Left lobe of liver (tissue), 2 donors: ENCODE results near the gene TPSD1. TPM values are rescaled to one million over a fixed set of nuclear protein-coding genes. Genes with fewer than 3 reads are reported as not detected.
"Not testable (repeated sequence)": the region's sequence is repeated elsewhere in the genome, so short reads cannot be mapped to it uniquely, and the experiment has no call there.

ENCODE experiments used
- ATAC-seq: fragments of 200-7000 bp; cut with Tn5 transposase; one replicate; pipeline ENCODE4 v1.9.1; 2020; ENCODE audit warnings: mild to moderate bottlenecking, moderate library complexity
- DNase-seq: peaks from one replicate; pipeline ENCODE4 v3.0.0-alpha.2; 2020; ENCODE audit warnings: low spot score
- total RNA-seq: library from RNA; stranded (reverse); gene quantifications from one replicate; pipeline ENCODE4 v1.2.1, GENCODE V29; 2021
- donor health status: DM: no; HTN: no; CAD: no; lungs with moderate emphysema.
- donor health status: DM: no; HTN: yes; CAD: no.

TPSD1 gene
- total RNA-seq, 1 donor from 2014 or later = not detected

DNA sequence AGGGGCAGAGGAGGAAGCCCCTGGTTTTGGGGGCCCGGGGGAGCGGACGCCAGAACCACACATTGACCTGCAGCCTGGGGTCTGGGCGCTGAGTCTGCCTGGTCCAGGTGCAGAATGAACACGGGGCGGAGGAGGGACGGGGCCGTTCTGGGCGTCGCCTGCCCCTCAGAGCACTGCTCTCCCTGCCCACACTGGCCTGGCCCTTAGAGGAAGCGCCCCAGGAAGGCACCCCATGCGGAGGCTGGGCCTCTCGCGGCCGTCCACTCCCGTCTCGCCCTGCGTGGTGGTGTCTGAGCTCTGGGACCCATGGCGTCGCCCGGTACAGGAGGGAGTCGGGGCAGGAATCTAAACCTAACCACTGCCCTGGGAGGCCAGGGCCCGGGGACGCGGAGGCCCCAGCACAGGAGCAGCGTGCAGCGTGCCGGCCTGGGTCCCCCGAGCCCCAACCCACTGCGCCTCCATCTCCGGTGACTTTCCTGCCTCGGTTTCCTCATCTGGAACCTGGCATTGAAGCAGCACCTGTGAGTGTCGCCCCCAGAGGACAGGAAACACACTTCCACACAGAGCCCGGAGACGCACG, 4.3 kb downstream of the TPSD1 start:
- DNase-seq (no peak), ATAC-seq (no peak)

DNA sequence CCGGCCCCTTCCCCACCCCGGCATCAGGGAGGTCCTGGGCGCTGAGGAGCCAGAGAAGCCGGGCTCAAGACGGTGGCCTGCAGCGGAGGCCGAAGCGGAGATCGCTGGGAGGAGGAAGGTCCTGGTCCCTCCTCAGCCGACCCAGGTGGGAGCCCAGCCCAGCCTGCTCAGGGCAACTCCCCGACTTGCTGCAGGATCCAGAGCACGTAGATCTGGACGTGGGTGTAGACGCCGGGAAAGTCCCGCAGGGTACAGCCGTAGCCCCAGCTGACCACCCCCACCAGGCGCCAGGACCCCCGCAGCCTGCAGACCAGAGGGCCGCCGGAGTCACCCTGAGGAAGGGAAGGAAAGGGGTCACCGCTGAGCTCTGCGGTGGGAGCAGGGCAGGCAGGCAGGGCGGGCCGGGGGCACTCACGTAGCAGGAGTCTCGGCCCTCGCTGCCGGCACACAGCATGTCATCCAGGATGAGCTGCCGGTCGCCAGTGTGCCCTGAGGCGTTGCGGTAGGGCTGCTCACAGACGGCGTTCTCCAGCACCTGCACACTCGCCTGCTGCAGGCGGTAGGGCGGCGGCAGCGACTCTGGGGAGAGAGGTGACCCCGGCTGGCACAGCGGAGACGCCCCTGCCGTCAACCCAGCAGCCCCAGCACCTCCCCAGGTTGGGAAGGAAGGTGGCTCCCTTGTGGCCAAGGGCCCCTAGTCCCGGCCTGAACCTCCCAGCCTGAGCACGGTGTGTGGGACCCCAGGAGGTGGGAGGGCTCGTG, 5.4 kb downstream of the TPSD1 start:
- DNase-seq = no peak
- ATAC-seq = peak; percentile 20

GRCh38 chr16:1262210-1262845, 6.5 kb downstream of the TPSD1 start:
- DNase-seq (no peak), ATAC-seq (no peak)

GRCh38 chr16:1262846-1263221, 7.0 kb downstream of the TPSD1 start:
- DNase-seq (no peak), ATAC-seq (no peak)

DNA sequence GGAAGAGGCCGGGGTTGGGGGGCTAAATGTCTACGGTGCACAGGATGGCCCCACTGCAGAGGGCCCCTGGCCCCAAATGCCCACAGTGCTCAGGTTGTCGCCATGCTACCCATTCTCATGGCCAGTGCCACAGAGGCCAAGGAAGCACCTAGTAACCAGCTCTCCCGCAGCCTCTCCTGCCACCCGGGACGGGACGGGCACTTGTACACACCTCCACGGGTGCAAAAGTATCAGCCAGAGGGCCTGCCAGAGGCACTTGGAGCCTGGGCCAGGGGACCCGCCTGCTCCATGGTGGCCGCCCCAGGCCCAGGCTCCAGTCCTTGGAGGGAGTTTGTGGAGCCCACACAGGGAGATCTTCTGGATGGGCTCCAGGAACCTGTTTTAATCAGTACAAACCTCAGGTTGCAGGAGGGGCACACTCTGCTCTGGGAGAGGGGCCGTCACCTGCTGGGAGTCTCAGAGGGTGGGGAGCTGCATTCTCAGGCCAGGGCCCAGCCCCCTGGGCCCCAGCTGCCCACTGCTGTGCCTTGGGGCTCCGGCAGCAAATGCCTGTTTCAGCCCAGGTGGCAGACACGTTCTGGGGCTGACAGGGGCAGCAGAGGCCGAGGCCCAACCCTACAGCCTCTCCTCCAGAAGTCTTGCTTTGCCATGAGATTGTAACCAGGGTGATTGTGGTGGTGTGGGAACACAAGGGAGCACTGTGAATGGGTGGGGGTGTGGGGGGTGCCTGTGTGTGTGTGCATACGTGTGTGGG, 7.9 kb downstream of the TPSD1 start:
- ATAC-seq (no peak), DNase-seq (no peak)

DNA sequence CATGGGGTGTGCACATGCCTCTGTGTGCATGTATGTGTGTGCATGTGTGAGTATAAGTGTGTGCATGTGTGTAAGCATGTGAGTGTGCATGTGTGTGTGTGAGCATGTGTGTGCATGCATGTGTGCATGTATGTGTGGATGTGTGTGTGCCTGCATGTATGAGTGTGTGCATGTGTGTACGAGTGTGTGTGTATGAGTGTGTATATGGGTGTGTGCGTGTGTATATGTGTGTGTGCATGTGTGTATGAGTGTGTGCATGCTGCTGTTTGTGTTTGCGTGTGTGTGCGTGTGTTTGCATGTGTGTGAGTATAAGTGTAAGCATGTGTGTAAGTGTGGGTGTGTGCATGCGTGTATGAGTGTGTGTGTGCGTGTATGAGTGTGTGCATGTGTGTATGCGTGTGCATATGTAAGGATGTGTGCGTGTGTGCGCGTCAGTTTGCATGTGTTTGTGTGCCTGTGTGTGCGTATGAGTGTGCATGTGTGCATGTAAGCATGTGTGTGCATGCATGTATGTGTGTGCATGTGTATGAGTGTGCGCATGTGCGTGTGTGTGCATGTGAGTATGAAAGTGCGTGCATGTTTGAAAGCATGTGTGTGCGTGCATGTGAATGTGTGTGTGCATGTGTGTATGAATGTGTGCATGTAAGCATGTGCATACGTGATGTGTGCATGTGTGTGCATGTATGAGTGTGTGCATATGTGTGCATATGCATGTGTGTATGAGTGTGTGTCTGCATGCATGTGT, 8.6 kb downstream of the TPSD1 start:
- DNase-seq = no peak
- no peak for ATAC-seq

DNA sequence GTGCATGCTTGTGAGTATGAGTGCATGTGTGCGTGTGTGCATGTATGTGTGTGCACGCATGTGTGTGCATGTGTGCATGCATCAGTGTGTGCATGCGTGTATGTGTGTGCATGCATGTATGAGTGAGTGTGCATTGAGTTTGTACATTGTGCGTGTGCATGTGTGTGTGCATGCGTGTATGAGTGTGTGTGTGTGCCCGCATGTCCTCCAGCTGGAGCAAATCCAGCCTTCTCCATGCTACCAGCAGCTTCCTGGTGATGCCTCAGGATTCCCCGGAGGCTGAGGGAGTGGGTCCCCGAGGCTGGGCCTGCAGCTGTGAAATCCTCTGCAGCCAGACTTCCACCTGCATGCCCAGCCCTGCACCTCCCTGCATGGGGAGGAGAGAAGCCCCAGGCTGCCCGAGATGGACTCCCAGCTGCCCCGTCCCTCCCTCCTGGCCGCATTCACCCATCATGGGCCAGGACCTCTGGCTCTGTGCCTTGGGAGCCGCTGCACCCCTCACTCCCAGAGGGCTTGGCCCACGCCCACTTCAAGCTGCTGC, 9.3 kb downstream of the TPSD1 start:
- ATAC-seq (no peak), DNase-seq (no peak)

GRCh38 chr16:1265826-1266225, 10.0 kb downstream of the TPSD1 start:
- ATAC-seq (no peak), DNase-seq (no peak)

- not testable (repeated sequence) for ATAC-seq, DNase-seq
Measured at GRCh38 chr16:1269418-1269817, 13.5 kb downstream of the TPSD1 start.

- peak; percentile 36 for DNase-seq
- ATAC-seq = peak; percentile 27
Measured at GRCh38 chr16:1271380-1271723, 15.5 kb downstream of the TPSD1 start.

DNA sequence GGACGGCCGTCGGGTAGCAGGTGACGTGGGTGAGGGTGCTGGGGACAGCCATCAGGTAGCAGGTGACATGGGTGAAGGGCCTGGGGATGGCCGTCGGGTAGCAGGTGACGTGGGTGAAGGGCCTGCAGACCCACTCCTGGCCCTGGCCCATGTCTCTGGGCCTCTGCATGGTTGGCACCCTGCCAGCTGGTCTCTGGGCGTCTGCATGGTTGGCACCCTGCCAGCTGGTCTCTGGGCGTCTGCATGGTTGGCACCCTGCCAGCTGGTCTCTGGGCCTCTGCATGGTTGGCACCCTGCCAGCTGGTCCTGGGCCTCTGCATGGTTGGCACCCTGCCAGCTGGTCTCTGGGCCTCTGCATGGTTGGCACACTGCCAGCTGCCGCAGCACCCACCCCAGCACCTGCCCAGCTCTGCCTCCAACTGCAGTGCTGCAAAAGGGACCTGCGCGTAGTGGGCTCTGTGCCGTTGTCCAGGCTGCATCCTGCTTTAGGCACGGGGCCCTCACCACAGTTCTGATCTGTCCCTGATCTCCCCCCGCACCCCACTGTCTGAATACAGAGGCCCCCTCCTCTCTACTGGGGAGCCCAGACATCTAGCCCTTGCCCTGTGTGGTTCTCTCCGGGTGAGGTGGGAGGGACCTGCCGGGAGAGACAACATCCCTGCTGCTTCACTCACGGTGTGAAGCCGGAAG, 16.0 kb downstream of the TPSD1 start:
- DNase-seq (peak; percentile 62), ATAC-seq (peak; percentile 25)

DNA sequence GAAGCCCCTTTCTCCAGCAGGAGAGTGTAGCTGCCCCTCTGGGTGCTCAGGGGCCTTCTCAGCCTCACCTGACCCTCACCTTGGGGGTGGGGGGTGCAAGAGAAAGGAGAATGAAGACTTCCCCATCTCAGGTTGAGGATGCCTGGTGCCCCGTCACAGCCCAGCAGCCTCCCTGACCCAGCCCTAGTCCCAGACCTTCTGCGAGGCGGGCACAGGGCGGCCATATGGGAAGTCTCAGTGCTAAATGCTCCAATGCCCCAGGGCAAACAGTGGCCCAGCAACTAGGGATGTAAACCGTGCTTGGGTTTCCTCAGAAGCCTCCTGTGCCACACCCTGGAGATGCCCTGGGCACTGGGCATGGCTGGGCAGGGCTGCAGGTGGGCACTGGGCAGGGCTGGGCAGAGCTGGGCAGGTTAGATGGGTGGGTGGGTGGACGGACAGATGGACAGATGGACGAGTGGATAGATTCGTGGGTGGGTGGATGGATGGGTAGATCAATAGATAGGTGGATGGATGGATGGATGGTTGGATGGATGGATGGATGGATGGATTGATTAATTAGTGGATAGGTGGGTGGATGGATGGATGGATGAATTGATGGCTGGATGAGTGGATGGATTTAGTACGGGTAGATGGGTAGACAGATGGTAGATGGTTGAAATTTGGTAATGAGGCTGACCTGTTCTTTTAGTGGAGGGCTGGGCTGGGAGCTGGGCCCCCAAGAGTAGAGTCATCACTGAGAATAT, 16.8 kb downstream of the TPSD1 start:
- DNase-seq (no peak), ATAC-seq (peak; percentile 25)

DNA sequence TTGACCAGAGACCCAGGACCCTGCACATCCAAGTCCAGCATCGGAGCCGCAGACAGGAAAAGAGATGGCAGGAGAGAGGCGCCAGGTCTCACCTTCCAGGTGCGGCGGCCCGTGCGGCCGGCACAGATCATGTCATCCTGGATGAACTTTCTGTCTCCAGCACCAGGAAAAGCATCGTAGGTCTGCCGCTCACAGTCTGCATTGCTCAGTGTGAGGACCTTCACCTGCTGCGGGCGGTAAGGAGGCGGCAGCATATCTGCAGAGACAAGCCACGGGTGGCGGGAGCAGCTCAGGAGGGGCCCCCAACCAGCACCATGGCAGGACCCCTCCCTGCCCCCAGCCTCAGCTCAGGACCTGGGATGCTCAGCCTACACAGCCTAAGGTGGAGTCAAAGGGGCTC, 17.9 kb downstream of the TPSD1 start:
- no peak for ATAC-seq

DNA sequence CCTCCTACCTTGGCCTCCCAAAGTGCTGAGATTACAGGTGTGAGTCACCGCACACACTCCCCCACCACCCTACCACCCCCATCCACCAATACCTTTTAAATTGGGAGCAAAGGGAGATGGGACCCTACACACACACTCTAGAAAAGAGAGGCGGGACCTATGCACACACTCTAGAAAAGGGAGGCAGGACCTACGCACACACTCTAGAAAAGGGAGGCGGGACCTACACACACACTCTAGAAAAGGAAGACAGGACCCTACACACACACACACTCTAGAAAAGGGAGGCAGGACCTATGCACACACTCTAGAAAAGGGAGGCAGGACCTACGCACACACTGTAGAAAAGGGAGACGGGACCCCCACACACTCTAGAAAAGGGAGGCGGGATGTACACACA, 18.9 kb downstream of the TPSD1 start:
- ATAC-seq = no peak

More for the DNA sequence above, 17.9 kb downstream of the TPSD1 start:
- no peak for DNase-seq

DNA sequence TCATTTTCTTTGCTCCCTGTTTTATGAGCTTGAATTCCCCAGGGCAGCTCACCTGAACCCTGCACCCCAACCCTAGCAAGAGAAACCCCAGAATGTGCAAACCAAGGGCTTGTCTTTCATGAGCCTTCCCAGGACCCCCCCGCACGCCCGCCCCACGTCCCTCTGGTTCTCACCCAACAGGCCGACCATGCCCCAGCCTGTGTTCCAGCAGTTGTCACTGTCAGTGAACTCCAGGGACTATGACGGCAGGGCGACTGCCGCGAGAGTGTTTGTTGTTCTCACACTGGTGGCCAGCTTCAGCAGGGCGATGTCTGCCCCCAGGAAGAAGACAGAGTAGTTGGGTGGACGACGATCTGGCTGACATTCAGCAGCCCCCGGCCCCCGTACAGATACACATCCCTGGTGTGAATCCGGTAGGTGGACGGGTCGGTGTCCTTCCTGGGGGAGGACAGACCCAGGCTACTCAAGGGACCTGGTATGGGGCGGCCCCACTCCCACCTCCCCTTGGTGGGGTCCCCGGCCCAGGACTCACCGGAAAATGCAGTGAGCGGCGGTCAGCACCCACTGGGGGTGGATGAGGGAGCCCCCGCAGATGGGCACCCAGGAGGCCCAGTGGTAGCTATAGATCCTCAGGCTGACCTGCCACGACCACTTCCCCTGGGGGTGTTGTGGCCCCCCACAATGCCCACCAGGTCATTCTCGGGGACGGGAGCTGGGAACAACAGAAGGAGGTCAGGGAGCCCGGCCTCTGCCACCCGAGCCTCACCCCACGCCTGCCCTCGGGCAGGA, 20.1 kb downstream of the TPSD1 start:
- ATAC-seq = no peak
- no peak for DNase-seq

More for the DNA sequence above, 18.9 kb downstream of the TPSD1 start:
- no peak for DNase-seq

GRCh38 chr16:1276580-1276878, 20.7 kb downstream of the TPSD1 start:
- ATAC-seq (no peak), DNase-seq (no peak)

- ATAC-seq (no peak), DNase-seq (no peak)
Measured at GRCh38 chr16:1277151-1277598, 21.3 kb downstream of the TPSD1 start.

DNA sequence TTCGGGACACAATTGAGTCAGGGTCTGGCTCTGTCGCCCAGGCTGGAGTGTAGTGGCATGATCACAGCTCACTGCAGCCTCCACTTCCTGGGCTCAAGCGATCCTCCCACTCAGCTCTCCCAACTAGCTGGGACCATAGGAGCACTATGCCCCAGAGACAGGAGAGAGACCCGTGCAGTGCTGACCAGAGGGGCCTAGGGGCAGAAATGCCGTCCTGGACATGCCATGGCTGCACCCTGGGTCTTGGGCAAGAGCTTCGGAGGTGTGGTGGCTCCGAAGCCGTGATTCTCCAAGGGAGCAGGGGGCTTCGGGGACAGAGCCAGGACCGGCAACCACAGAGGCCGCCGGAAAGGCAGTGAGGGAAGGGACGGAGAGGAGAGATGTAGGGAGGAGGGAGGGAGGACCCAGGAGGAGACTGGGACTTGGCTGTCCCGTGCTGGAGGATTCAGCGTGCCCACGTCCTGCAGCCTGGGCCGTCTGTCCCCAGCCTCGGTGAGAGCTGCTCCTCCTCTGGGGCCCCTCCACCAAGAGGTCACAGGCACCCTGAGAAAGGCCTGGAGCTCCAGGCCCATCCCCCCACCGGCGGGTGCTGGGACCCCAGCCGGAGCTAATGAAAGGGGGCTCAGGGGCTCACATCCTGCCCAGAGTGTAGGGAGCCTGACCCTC, 21.9 kb downstream of the TPSD1 start:
- ATAC-seq = no peak
- DNase-seq = no peak
